GM19324 (cell line): ENCODE measurements around the gene CNTRL.

Source experiments
- ATAC-seq: cut with Tn5 transposase; IDR thresholded peaks from one replicate; pipeline ENCODE4 v1.9.1; 2021; ENCODE audit warnings: mild to moderate bottlenecking, moderate library complexity; ENCODE audit not compliant: unreplicated experiment, low FRiP score

Gene CNTRL

DNA sequence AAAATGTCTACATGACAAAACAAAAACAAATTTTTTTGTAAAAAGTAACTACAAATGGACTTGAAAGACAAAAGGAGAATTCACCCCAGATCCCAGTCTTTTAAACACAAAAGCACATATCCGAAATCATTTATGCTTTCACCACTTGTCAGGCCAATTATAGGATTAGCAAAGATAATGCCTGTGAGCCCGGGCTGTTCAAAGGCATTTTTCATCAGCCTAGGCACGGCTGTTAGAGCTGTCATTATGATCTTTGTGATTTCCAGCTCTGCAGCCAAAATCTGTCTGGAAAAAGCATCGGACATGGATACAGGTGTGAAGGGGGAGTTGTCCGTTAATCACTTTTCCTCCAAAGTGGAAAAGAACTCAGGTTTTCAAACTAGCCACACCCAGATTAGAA lies 150.5 kb downstream of the CNTRL start:
- ATAC-seq: no peak

GRCh38 chr9:121226175-121226574 lies 151.4 kb downstream of the CNTRL start:
- no peak for ATAC-seq
